ENCODE results near the gene SCD5.
A peak's percentile ranks its signal among the peaks of the same experiment; 100 is the strongest.

The SCD5 gene

DNA sequence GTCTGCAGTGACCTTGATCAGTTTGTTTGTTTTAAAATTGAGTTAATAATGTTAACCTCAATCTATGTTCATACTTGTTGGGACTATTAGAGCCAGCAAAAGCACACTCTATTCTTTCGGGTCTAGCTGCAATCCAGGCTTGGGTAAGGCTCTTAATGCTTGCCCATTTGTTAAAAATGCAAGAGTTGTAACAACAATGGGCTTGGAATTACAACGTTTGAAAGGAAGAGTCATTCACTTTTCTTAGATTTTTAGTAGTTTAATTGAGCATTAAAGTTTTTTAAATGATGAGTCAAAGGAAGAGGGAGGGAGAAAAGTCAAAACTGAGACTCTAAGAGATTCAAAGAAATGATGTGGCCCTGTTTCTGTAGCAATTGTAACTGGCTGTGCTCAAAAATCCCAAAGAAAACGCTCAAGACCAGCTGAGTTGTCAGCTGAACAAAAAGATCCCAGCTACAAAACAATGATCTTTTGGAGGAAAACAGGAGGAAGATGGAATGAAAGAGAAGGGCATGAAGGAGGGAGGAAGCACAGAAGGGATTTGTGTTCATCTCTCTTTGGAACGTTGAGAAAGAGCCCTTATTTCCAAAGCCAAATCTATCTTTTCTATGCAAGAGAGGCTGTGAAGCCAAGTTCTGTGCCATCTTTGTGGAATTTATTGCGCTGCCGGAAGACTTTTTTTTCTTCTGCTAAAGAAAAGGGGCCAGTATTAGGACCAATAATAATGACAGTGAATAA, 5.5 kb downstream of the SCD5 start:
- FAIRE-seq: no peak

DNA sequence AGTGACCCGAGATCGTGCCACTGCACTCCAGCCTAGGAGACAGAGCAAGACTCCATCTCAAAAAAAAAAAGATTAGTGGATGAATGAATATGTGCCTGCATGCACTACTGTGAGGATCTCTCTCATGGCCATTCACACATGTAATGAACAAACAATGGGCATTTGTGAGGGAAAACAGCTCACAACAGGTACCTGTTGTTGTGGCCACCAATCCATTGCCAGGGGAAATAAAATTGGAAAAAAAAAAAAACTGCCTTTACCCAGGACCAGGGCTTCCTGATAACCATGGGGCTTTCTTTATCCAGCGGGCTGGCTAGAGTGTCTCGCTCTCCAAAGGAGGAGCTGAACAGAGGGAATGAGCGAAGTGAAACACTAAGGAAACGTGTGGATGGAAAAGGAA, 7.4 kb downstream of the SCD5 start:
- FAIRE-seq: no peak

DNA sequence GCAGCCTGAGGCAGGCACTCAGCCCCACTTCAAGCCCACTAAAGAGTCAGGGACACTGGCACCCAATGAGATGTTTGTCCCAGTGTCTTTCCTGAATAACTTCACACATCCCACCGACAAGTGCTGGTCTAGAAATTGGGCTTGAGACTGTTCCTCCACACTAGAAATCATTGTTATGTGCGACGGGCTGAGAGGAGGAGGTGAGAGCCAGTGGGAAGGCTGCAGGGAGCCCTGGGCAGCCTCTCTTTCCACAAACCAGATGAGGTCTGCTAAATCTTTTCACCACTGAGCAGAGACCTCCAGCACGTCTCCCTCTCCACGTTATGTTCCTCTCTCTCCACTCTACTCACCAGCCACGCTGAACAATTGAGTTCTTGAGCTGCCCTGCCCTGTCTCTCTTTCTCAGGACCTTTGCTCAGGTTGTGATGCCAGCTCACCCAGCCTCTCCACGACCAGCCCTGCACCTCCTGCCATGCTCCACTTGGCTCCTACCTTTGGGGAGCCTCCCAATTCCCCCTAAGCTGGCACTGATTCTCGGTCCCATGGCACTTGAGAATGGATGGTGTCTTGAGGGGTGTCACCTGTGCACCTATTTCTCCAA, 8.4 kb downstream of the SCD5 start:
- FAIRE-seq: no peak

DNA sequence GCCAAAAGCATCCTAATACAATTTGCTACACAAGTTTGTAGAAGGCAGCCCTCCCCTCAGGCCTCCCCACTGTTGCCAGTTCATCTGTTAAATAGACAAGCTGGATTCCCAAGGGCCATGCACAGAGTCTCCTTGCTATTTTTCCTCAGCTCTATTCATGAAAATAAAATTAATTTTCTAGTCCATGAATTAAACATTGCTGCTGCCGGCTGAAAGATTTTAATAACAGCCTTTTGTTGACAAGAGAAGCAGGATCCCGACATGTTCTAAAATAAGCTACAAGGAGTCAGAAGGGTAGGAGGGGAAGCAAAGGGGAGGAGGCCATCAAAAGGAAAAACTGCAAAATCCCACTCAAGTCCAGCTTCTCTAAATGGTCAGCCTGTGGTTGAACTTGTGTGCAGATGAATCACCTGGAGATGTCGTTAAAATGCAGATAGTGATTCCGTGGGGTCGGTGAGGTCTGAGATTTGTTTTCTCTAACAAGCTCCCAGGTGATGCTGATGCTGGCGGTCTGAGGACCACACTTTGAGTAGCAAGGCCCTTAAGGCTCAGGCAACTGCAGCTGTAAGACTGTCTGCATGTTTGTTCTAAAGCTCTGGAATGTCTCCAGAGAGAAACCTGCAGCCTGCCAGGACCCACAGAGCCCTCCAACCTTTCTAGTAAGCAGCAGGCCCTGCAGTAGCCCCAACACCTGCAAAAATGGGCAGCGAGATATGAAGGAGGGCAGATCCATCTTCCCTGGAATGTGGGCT, 9.4 kb downstream of the SCD5 start:
- FAIRE-seq: no peak

DNA sequence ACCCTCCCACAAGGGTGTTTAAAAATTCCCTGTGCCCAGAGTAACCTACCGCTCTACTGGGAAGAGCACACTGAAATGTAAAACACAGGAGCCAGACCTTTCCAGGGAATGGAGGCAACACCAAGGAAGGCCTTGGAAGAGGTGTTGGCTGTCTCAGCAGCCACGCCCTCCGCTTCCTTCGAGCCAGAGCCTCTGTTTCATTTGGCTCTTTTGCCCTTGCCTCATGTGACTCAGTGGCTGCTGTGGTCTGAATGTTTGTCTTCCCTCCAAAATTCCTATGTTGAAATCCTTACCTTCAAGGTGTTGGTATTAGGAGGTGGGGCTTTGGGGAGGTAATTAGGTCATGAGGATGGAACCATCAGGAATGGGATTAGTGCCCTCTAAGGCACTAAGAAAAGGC, 11.3 kb downstream of the SCD5 start:
- FAIRE-seq: no peak

DNA sequence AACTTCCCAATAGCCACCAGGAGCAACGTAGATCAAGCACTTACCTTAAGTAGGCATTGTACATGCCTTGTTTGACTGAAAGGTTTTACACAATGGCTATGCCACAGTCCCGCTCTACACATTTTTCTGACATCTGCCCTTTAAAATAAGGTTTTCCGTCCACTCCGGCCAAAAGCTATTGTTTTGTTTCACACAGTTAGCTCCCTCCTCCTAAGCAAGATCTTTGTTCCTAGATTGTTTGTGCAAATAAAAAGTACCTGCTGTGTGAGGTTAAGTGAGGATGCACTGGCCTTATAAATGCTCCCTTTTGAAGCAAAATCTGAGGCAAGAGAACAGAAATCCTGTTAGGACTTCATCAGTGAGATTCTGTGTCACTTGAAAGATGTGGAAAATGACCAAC, 11.8 kb downstream of the SCD5 start:
- no peak for FAIRE-seq

DNA sequence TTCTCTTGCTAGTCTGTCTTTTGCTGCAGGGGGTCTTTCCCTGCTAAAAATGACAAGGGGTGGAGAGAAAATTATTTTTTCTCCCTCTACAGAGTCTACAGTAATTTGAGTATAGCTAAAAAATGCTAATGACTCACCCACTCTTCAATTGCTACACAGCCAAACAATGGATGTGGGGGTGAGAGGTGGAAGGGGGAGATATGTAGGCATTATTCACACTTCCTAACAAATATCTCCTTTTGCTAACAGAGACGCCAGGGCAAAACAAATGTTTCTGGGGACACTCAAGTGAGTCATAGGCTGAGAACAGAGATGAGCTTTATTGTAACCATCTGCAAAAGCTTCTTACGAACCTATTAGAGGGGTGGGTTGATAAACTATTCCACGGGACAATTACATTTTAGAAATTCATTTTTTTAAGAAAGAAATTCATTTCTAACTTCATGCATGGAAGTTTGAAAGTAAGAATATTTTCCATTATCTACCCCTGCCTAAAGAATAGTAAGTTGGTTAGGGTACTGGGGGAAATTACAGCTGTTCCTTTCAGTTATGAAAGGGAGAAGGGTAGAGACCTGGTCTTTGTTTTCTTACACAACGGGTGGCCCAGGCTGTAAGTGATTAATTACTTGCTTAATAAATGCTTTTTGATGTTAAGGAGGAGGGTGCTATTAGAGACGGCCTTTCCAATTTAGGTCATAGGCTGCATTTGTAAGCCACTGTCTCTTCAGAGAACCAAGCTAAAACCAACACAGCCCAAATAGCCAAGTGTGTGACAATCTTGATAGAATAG, 12.8 kb downstream of the SCD5 start:
- FAIRE-seq: peak; percentile 39

DNA sequence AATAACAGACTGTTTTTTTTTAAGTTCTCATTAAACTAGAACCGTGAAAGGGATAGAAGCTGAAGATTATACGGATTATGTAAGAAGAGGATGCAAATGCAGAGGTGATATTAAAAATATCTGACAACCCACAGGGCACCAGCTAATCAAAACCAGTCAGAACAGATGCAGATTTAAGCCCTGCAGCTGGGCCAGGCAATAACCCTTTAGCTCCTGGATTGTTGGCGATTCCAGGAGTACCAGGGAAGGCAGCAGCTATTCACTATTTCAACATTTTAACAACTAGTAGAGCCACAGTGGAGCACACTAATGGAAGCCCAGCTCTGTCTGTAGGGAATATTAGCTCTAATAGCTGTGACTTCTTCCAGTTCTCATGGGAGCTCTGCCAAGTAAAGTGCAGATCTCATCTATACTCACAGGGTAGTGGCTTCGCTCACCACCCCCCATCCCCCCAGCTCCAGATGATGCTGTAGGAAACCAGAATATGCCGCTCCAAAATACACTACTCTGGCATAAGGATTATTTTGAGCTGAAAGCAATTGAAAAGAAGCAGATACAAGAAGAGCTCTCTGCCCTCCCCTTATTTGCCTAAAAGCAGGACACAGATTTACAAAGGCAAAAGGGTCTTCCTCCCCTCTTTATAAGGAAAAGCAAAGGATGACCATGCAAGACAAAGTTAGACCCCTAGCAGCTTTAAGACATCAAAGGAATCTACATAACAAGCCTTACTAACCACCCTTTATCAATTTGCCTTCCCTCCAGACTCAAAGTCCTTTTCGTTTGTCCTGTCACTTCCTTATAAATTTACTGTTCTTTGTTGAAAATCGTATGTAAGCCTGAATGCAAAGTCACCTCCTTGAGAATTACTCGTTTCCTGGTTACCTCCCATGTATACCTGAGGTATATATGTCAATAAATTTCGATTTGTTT, 13.7 kb downstream of the SCD5 start:
- no peak for FAIRE-seq

DNA sequence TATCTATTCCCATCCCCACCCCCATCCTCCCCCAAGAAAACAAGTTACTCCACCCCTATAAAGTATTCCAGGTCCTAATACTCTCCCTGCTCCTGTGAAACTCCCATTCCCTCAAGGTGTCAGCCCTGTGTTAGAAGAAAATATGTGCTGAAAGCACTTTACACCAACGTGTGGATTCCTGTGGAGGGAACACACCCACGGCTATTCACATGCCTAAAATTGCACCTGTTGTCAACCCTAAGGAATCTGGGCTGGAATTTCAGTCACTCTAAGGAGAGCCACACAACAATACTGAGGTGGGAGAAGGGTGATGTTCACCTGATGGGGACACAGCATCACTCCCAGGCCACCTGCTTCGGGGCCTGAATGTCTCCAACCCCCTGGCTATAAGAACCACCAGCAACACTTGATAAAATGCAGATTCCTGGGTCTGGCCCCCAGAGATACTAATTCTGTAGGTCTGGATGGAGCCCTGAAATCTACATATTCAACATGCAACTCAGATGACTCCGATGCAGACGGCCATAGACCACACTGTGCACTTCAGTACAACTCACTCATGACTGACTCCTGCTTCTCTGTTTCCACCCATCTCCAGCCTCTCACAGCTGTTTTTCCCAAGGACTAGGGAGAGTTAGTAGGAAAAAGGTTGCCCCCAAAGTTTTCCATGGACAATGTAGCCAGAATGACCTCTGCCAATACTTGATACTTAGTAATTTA, 15.8 kb downstream of the SCD5 start:
- no peak for FAIRE-seq

DNA sequence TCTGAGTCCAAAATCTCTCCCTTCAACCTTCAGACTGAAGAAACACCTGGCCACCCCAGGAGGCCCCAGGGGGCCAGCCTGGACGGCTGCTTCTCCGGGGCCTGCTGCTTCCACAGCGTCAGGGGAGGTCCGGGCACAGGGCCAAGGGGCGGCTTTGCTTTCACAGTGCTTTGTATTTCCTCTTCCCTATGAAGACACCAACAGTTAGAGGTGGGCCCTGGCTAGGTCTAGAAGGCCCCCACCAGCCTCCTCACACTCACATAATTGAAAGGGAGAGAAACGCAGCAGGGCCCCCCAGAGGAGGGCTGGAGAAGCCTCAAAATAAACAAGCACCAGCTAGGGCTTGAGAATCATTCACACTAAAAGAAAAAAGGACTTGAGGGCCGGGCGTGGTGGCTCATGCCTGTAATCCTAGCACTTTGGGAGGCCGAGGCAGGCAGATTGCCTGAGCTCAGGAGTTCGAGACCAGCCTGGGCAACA, 17.8 kb downstream of the SCD5 start:
- FAIRE-seq: no peak

DNA sequence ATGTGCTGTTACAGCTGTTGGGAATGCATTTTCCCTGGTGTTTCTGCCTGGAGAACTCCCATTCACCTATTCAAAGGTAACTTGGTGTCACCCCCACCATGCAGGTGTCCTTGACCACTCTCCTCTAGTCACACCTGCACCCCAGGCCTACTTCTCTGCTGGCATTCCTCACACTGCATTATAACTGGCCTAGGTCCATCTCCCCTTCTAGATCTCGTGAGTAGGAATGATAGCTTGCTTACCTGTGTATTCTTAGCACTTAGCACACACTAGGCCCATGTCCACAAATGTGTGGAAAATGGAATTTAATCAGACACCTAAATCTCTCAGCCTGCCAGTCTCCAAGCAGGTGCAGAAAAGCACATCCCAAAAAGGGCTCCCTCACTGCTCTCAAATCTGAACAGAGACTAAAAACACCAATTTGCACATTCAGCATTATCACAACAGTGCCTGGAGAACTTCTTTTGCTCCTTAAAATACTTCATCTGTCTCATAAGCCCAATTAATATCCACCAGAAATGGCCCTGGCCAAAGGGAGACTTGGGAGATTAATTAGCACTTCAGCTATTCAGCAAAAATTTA, 18.3 kb downstream of the SCD5 start:
- no peak for FAIRE-seq

DNA sequence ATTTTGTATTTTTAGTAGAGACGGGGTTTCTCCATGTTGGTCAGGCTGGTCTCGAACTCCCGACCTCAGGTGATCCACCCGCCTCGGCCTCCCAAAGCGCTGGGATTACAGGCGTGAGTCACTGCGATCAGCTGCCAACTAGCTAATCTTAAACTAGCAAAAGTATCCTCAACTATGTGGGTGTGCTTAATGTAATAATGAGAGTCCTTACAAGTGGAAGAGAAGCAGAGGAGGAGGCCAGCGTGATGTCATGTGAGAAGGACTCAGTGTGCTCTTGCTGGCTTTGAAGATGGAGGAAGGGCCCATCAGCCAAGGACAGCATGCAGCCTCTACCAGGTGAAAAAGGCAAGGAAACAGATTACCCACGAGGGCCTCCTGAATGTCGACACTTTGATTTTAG, 19.6 kb downstream of the SCD5 start:
- FAIRE-seq: no peak

DNA sequence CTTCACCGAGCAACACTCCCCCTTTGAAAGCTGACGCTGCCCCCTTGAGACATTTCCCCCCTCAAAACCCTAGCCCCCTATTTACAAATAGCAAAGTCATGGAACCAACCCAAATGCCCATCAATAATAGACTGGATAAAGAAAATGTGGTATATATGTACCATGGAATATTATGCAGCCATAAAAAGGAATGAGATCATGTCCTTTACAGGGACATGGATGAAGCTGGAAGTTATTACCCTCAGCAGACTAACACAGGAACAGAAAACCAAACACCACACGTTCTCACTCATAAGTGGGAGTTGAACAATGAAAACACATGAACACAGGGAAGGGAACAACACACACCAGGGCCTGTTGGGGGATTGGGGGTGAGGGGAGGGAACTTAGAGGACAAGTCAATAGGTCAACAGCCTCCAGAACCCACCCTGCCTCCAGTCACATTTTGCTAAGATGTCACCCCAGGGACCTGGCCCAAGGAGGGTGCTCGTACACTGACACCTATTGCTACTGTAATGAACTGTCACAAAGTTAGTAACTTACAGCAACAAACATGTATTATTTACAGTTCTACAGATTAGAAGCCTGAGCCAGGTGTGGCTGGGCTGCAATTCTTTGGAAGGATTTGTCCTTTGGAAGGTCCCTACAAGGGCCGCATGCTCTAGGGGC, 20.6 kb downstream of the SCD5 start:
- FAIRE-seq: no peak

DNA sequence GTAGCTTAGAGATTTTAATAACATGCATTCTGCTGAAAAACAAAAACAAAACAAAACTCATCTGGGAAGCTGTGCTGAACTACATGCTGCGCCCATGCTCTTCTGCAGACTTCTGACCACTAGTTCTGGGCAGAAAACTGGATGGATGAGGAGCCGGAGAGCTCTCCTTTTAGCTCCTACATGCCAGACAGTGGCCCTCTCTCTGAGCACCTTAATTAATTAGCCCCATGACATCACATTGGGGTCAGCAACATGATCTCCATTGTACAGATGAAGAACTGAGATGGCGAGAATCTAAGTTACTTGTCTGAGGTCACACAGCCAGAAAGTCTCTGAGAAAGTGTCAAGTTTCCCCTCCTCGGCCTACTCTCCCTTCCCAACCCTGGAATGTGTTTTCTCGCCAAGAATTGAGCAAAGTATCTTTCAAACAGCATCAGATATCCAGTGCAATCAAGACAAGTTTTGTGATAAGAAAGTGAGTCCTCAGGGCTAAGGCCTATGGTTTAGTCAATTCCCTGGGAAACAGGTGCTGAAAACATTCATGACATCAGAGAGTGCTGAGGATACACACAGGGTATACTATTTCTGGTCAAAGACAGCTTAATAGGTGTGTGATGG, 21.6 kb downstream of the SCD5 start:
- no peak for FAIRE-seq

DNA sequence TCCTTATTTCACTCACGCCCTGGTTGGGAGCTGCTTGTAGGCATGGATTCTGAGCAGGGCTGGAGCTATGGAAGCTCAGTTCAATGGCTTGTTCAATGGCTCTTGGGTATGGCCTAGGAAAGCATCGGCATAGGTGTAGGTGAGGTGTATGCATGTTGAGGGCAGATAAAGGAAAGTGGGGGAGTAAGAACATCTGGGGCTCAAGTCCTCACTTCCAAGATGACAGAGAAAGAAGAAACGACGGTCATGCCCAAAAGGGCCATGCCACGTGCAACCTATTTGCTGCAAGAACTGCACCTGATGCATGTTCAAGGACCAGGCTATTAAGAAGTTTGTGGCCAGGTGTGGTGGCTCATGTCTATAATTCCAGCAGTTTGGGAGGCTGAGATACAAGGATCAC, 23.4 kb downstream of the SCD5 start:
- FAIRE-seq: no peak

DNA sequence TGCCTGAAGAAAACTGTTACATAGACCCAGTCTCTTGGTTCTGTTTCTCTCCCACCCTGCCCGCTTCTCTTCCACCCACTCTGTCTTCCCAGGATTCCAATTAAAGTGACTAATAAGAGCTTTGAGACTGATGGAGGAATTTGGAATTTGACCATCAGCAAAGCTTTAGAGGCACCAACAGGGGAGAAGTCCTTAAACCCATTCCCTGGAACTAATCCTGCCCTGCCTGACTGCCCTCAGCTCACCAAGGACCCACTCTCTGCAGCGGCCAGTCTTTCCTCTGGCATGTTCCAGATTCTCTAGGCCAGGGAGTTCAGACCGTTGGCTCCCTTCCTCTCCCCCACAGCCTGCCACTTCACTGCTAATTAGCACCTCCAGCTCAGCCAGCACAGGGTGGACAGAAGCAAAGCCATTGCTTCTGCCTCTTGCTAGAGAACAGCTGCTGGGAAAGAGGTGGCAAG, 23.9 kb downstream of the SCD5 start:
- no peak for FAIRE-seq

DNA sequence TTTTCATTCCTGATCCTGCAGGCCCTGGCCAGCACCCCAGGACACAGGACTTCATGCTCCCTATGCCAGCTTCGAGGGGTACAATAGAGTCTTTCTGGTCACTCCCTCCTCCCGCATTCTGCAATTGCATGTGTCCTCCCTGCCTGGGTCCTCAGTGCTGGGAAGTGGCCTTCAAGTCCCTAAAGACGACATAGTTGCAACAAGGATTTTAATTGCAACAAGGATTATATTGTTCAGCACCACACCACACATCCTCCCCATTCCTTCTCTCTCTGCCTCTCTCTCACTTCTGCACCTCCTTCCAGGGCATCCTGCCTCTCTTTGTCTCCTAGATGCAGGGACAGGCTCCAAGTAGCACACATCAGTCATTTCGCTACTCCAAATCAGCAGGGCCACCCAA, 25.5 kb downstream of the SCD5 start:
- FAIRE-seq: no peak

DNA sequence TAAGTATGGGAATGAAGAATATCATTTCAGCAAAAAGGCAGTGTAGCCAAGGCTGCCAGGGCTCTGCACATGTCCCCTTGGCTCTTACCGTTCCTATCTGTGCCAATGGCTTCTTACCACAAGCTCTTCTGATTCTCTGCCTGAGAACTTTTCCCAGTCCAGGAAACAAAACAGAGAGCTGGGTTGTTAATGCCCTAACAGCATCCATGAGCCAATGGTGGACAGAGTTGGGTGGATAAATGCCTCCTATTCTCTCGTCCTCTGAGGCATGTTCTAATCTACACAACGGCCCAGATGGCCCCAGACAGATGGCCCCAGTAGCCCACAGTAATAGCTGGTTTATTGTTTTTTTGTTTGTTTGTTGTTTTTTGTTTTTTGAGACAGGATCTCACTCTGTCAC, 28.0 kb downstream of the SCD5 start:
- FAIRE-seq: no peak

DNA sequence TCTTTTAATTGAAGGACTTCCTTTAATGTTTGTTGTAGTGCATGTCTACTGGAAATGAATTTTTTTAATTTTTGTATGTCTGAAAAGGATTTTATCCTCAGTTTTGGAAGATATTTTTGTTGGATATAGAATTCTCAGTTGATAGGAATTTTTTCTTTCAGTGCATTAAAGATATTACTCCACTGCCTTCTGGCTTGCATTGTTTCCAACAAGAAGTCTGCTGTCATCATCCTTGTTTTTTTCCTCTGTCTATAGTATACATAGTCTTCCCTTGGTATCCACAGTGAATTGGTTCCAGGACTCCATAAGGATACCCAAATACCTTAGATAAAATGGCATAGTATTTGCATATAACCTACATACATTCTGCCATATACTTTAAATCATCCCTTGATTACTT, 33.5 kb downstream of the SCD5 start:
- FAIRE-seq: no peak

DNA sequence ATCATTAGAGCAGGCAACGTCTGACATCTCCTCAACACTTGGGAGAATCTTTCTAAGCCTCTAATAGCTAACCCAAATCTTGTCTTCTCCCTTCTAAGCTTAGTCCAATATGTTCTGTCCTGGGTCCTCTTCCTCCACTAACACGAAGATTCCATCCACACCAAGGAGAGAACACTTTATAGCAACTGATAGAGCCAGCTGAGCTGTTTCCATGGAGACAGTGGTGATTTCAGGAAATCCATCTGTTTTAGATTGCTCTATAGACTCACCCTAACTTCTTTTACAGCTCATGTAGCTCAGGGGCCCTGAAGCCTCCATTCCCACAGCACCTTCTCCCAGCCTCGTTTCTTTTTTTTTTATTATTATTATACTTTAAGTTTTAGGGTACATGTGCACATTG, 37.4 kb downstream of the SCD5 start:
- no peak for FAIRE-seq
